Heart left ventricle (tissue), 16 donors: ENCODE data around the gene TGFBR3. TPM values are rescaled to one million over a fixed set of nuclear protein-coding genes. Genes with fewer than 3 reads are reported as not detected.
A peak's percentile ranks its signal among the peaks of the same experiment; 100 is the strongest.

Source experiments
- ATAC-seq, 4 donors: fragments of 200-7000 bp; cut with Tn5 transposase; one replicate each; pipeline ENCODE4 v1.9.1; 2020 to 2022; ENCODE audit warnings: moderate library complexity in 4 of 4, mild to moderate bottlenecking in 3 of 4, moderate number of reproducible peaks in 1 of 4
- DNase-seq, 5 donors: peaks; one replicate each; pipeline ENCODE4 v3.0.0-alpha.2; 2020
- H3K27ac ChIP-seq, 12 donors: fragments of 200-600 bp; sonication (generic) in 4 of 12; one replicate each; pipeline versions ENCODE4 v1.5.0 to v1.8.0; 2016 to 2022; ENCODE audit warnings: mild to moderate bottlenecking in 2 of 12
- H3K27me3 ChIP-seq, 9 donors: fragments of 200-600 bp; sonication (generic) in 2 of 9; one replicate each; pipeline versions ENCODE4 v1.5.1 to v1.8.0; 2016 to 2022; ENCODE audit warnings: mild to moderate bottlenecking in 3 of 9
- H3K36me3 ChIP-seq, 9 donors: fragments of 200-600 bp; sonication (generic) in 2 of 9; one replicate each; pipeline versions ENCODE4 v1.5.0 to v1.8.0; 2018 to 2022; ENCODE audit warnings: mild to moderate bottlenecking in 2 of 9
- H3K4me1 ChIP-seq, 12 donors: fragments of 200-600 bp; sonication (generic) in 4 of 12; one replicate each; pipeline versions ENCODE4 v1.5.0 to v1.8.0; 2016 to 2022; ENCODE audit warnings: mild to moderate bottlenecking in 3 of 12
- H3K4me3 ChIP-seq, 12 donors: fragments of 200-600 bp; sonication (generic) in 4 of 12; one replicate each; pipeline versions ENCODE4 v1.5.0 to v1.8.0; 2017 to 2022; ENCODE audit warnings: mild to moderate bottlenecking in 9 of 12, moderate library complexity in 4 of 12
- H3K9me3 ChIP-seq, 12 donors: fragments of 200-600 bp; sonication (generic) in 4 of 12; one replicate each; pipeline versions ENCODE4 v1.5.0 to v1.8.0; 2016 to 2022; ENCODE audit warnings: mild to moderate bottlenecking in 1 of 12
- CTCF ChIP-seq, 12 donors: fragments of 200-600 bp; sonication (generic) in 4 of 12; IDR thresholded peaks; one replicate each; pipeline versions ENCODE4 v1.5.0 to v1.8.0; 2018 to 2022; ENCODE audit warnings: antibody characterized with exemption in 12 of 12, mild to moderate bottlenecking in 5 of 12
- POLR2A ChIP-seq, 2 donors: fragments of 450-650 bp; IDR thresholded peaks; one replicate each; pipeline ENCODE4 v1.6.1; 2017; ENCODE audit warnings: antibody characterized with exemption in 2 of 2, mild to moderate bottlenecking in 2 of 2, moderate library complexity in 2 of 2
- WGBS, 4 donors: extraction: QIAGEN DNeasy Blood & Tissue Kit in 2 of 4; methylation state at CpG; one replicate each; pipeline versions ENCODE4 v1.1.5 to v1.1.7; 2013 to 2018; 5-methylcytosine and 5-hydroxymethylcytosine counted together
- intact Hi-C, 10 donors: fragments of 100-400 bp; cut with DNase I; formaldehyde crosslinking; loops; one replicate each; pipeline versions ENCODE4 v1.11.1 to v1.14.2; 2022
- polyA plus RNA-seq, 2 donors: library from polyadenylated mRNA; stranded (reverse); fragments of 200-250 nt; gene quantifications; one replicate each; pipeline ENCODE4 v1.2.3, GENCODE V29; 2013
- total RNA-seq, 9 donors: library from RNA; depleted of rRNA in 2 of 9; stranded (reverse); fragments of >200 nt in 2 of 9; fragmentation: NEBNext Ultra II Directional in 3 of 9; extraction: Animal tissue kit (Norgen Biotek cat#: 25700) in 3 of 9; gene quantifications; one replicate each; pipeline versions ENCODE4 v1.1.0 to v1.2.4, GENCODE V29; 2016 to 2023
- donor health status: ischemic (EF 13 %, LVEDD 7.1; RV severe dilation, severe dysfunction).
- donor health status: healthy with polysubstance abuse.
- donor health status: DM: no; HTN: yes; CAD: no.
- donor health status: DM: no; HTN: no; CAD: no.
- donor health status: ischemic (EF 25% LVEDD 6.9; RV normal size, moderate dysfunction).
- donor health status: ischemic (EF 25% LVEDD 5.7; RV mildly dilated, moderate dysfunction).
- donor health status: healthy.
- donor health status: DM: yes; HTN: yes; CAD: no.
- donor health status: ischemic (EF 35%, LVEDD 5.7; RV mildly dilated, moderate dysfunction).
- donor health status: nonischemic (EF 11% LVEDD 7.7; RV severe dilation, severe dysfunction).
- donor health status: DM: yes; HTN: yes; CAD: no.
- donor health status: PGD.
- donor health status: ischemic (EF 29% LVEDD 5.4; RV normal size, mild dysfunction).
- donor health status: nonischemic (EF 23%, LVEDD 6.1; RV moderate dilation, normal function).

Gene TGFBR3
- total and polyA plus RNA-seq, 11 donors = 6.9 to 51.8 (median 22.7) TPM

- Histone ChIP-seq H3K27ac (peak overlapping the region in 1 of 12 donors; percentile 22), H3K9me3 (no peaks in the 10 kb centered on the region), H3K4me3 (no peak overlapping the region), H3K27me3 (no peaks in the 10 kb centered on the region), H3K36me3 (no peaks in the 10 kb centered on the region), H3K4me1 (peaks cover 0 to 64% (median 39%) of the 10 kb centered on the region in 12 donors)
- ATAC-seq (no peak), DNase-seq (no peak)
- intact Hi-C loops = no loop called here
- 64 to 82% (median 77%) methylated on average over 4 of the region's 4 CpGs for WGBS, 4 donors
- TF ChIP-seq CTCF (IDR thresholded peaks at IDR 0.05) (no peak), POLR2A (IDR thresholded peaks at IDR 0.05) (no peak)
Measured at GRCh38 chr1:91814448-91814847, 71.5 kb downstream of the TGFBR3 start.

DNA sequence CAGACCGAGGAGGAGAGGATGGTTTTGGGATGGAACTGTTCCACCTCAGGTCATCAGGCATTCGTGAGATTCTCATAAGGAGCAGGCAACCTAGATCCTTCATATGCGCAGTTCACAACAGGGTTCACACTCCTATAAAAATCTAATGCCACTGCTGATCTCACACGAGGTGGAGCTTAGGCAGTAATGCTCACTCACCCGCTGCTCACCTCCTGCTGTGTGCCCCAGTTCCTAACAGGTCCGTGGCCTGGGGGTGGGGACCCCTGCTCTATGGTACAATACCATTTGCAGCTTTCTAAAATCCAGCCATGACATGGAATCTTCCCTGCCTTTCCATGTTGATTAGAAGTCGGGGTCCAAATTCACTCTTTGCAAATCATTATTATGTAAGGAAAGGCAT, 72.1 kb downstream of the TGFBR3 start:
- TF ChIP-seq POLR2A (IDR thresholded peaks at IDR 0.05) = no peak
- no peak for TF ChIP-seq CTCF (IDR thresholded peaks at IDR 0.05)
- DNase-seq = no peak
- peak overlapping the region in 1 of 12 donors; percentile 22 for H3K27ac ChIP-seq
- no peaks in the 10 kb centered on the region for H3K27me3 ChIP-seq
- no peaks in the 10 kb centered on the region for H3K36me3 ChIP-seq
- H3K4me1 ChIP-seq = peaks cover 0 to 57% (median 32%) of the 10 kb centered on the region in 12 donors
- H3K9me3 ChIP-seq = no peaks in the 10 kb centered on the region
- H3K4me3 ChIP-seq = no peak overlapping the region
- intact Hi-C loops = no loop called here
- ATAC-seq = no peak
- WGBS, 4 donors = 92 to 97% (median 94%) methylated on average over 7 of the region's 7 CpGs

- TF ChIP-seq CTCF (IDR thresholded peaks at IDR 0.05) = no peak
- no peak for TF ChIP-seq POLR2A (IDR thresholded peaks at IDR 0.05)
- no peak for DNase-seq
- 81 to 89% (median 87%) methylated on average over 3 of the region's 3 CpGs for WGBS, 4 donors
- no peaks in the 10 kb centered on the region for H3K27me3 ChIP-seq
- no peaks in the 10 kb centered on the region for H3K9me3 ChIP-seq
- H3K36me3 ChIP-seq = no peaks in the 10 kb centered on the region
- H3K4me3 ChIP-seq = no peak overlapping the region
- H3K27ac ChIP-seq = no peak overlapping the region
- no peak for ATAC-seq
- H3K4me1 ChIP-seq = peaks cover 0 to 55% (median 24%) of the 10 kb centered on the region in 12 donors
- intact Hi-C loops = no loop called here
Measured at GRCh38 chr1:91811363-91812025, 74.5 kb downstream of the TGFBR3 start.

GRCh38 chr1:91809317-91809716, 76.6 kb downstream of the TGFBR3 start:
- intact Hi-C loops = no loop called here
- Histone ChIP-seq H3K4me1 (peaks cover 0 to 64% (median 31%) of the 10 kb centered on the region in 12 donors), H3K4me3 (no peak overlapping the region), H3K27me3 (no peaks in the 10 kb centered on the region), H3K36me3 (no peaks in the 10 kb centered on the region), H3K27ac (no peak overlapping the region), H3K9me3 (no peaks in the 10 kb centered on the region)
- TF ChIP-seq CTCF (IDR thresholded peaks at IDR 0.05) = no peak
- no peak for TF ChIP-seq POLR2A (IDR thresholded peaks at IDR 0.05)
- 78 to 83% (median 82%) methylated on average over 3 of the region's 3 CpGs for WGBS, 4 donors
- ATAC-seq (no peak), DNase-seq (no peak)
